Sigmoid colon (tissue), 4 donors: Measurements from ENCODE around the gene MAP4K4.

Experiments
- EP300 ChIP-seq, 4 donors: sonication (generic); formaldehyde crosslinking; IDR thresholded peaks; one replicate each; pipeline ENCODE4 v1.6.1; 2017; ENCODE audit warnings: antibody characterized with exemption in 4 of 4
- POLR2A ChIP-seq, 2 donors: fragments of 450-650 bp; IDR thresholded peaks; one replicate each; pipeline ENCODE4 v1.6.1; 2016; ENCODE audit warnings: antibody characterized with exemption in 2 of 2, mild to moderate bottlenecking in 2 of 2, moderate library complexity in 2 of 2
- POLR2AphosphoS5 ChIP-seq, 4 donors: sonication (generic); formaldehyde crosslinking; IDR thresholded peaks; one replicate each; pipeline ENCODE4 v1.6.1; 2017; ENCODE audit warnings: antibody characterized with exemption in 4 of 4
- TF ChIP-seq, protein P1 (sequence below), 4 experiments: fragments of 450-650 bp in 3 of 4; fragments of 200-600 bp in 1 of 4; IDR thresholded peaks; one replicate each; pipeline ENCODE4 v1.5.1; 2016 to 2019; ENCODE audit warnings: antibody characterized with exemption in 4 of 4, mild to moderate bottlenecking in 3 of 4, moderate library complexity in 2 of 4

DNA sequence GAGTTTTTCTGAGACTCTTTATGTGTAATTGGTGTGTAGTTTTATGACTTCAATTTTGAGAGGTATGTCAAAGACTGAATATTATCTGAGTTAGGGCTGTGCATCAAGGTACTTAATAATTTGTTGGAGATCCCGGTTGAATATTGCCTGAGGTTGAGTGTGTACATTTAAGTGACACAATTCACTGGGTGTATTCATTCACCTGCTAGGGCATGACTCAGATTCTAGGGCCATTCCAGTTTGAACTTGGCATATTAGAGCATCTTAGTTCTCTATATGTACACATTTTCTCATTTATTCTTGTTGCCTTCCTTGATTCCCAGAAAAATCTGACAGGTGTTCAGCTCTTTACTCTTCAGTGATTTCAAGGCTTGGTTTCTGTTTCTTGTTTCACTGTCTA, 12.5 kb downstream of the MAP4K4 start:
- TF ChIP-seq, protein P1, sequence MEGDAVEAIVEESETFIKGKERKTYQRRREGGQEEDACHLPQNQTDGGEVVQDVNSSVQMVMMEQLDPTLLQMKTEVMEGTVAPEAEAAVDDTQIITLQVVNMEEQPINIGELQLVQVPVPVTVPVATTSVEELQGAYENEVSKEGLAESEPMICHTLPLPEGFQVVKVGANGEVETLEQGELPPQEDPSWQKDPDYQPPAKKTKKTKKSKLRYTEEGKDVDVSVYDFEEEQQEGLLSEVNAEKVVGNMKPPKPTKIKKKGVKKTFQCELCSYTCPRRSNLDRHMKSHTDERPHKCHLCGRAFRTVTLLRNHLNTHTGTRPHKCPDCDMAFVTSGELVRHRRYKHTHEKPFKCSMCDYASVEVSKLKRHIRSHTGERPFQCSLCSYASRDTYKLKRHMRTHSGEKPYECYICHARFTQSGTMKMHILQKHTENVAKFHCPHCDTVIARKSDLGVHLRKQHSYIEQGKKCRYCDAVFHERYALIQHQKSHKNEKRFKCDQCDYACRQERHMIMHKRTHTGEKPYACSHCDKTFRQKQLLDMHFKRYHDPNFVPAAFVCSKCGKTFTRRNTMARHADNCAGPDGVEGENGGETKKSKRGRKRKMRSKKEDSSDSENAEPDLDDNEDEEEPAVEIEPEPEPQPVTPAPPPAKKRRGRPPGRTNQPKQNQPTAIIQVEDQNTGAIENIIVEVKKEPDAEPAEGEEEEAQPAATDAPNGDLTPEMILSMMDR (IDR thresholded peaks at IDR 0.05) = no peak
- no peak for TF ChIP-seq EP300 (IDR thresholded peaks at IDR 0.05)
- no peak for TF ChIP-seq POLR2AphosphoS5 (IDR thresholded peaks at IDR 0.05)
- TF ChIP-seq POLR2A (IDR thresholded peaks at IDR 0.05) = no peak
